ENCODE measurements around the gene RAB10.

- TF ChIP-seq CTCF (IDR thresholded peaks at IDR 0.05; ENCODE audit: insufficient read depth, low read depth, low read length) (no peak), EZH2 (IDR thresholded peaks at IDR 0.05; ENCODE audit: insufficient read depth, low read length) (no peak)
These were observed 150.8 kb downstream of the RAB10 start for GRCh38 chr2:26184555-26185303.

All from astrocyte (in vitro differentiated cells and primary cell).